ENCODE data around the gene B3GNT9. TPM values are rescaled to one million over a fixed set of nuclear protein-coding genes. Genes with fewer than 3 reads are reported as not detected.

B3GNT9 gene
- total RNA-seq, 4 donors from 2014 or later, result 1.5 to 69.1 (median 5.5) TPM

DNA sequence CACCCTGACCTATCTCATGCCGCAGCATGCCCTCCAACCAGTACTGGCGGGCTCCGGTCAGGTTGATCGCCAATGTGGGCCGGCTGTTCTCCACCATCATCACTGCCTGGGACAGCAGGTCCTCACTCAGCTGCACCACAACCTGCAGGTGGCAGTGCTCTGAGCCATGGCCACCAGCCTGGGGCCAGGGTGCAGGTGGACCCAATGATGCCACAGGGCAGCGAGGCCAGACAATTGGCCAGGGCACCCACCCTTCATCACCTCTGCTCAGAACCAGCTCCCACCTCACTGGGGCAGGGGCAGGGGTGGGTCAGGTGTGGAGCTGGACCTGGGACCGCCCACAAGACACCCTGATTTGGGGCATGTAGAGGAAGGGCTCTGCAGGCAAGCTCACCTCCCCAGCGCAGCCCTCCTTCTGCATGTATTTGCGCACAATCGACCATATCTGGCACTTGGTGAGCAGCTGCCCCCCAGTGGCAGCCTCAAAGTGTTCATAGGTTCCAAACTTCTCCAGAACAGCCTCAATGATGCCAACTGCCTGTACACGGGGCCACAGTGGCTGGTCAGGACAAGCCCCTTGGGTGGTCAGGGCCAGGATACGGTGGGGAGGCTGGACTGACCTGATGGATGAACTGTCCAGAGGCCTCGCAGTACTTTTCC, 28.8 kb upstream of the B3GNT9 start:
- Histone ChIP-seq H3K9me3 (no peaks in the 10 kb centered on the region), H3K27me3 (no peaks in the 10 kb centered on the region), H3K4me3 (no peak overlapping the region), H3K27ac (no peak overlapping the region), H3K4me1 (peaks cover 23 to 38% (median 29%) of the 10 kb centered on the region in 4 donors), H3K36me3 (no peaks in the 10 kb centered on the region)
- in situ Hi-C loops (cut with MboI; ENCODE audit: low pct_ligation_motif_present in 1 of 4, low pct_unique_long_range_greater_than_20kb in 1 of 4, low sequenced_read_pairs in 3 of 4), result no loop called here
- WGBS, 2 donors (ENCODE audit: low coverage in 1 of 2), result 89 to 97% methylated on average over 6 to 13 of the region's 13 CpGs
- no peak for TF ChIP-seq POLR2A (IDR thresholded peaks at IDR 0.05)
- intact Hi-C loops (cut with DNase I; ENCODE audit: low total_unique reads), result no loop called here
- no peak for DNase-seq

DNA sequence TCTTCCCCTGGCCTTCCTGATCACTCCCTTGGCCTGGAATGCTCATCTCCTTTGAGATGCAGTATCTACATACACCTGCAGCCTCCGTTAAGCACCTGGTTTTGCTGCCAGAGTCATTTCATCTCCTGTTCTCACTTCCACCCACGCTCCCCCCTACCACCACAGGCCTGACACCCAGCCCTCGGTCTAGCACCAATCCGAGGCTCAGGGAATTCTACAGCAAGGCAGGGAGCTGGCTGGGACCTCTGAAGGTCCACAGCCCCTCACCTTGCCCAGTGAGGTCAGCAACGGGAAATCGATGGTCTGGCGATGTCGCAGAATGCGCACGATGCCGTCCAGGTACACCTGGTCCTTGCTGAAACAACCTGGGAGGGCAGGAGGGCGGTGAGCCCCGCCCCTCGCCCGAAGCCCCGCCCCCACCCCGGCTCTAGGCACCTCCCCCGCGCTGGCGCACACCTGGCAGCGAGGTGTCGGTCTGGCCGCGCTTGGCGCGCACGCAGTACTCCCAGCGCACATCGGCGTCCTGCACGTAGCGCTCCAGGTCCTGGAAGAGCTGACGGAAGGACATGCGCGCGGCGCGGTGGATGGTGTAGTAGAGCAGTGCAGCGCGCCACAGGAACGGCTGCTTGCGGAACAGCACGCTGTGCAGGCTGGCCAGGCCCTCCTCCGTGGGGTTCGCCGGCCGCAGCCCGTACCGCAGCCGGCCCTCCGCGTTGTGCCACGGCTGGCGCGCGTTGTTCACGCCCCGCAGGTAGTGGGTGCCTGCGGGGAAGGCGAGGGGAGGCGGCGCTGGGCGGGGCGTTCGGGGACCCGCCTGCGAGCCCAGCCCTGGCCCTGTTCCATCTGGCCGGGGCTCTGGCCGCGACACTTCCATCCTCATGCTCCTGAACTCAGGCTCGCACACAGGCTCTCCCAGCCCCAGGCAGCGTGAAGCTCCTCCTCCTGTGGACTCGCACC, 27.2 kb upstream of the B3GNT9 start:
- H3K4me3 ChIP-seq, result peak overlapping the region; percentile 16 to 49 (median 40)

DNA sequence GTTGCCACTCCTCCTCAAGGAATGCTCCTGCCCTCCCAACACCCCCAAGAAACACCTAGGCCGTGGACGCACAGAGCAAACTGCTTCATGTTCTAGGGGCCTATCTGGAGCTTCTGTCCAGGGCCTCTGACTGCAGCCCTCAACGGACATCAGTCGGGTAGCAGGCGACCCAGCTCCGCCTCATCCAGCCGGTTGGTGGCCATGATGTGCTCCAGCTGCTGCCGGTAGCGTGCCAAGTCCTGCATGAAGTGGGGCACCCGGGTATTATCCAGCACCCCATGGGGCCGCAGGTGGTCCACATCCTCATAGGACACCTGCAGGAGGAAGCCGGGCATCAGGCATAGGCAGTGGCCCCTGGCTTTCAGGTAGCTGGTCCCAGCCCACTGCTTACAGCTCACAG, 25.9 kb upstream of the B3GNT9 start:
- intact Hi-C loops (cut with DNase I; ENCODE audit: low total_unique reads), result no loop called here
- 87% methylated on average over 12 of the region's 12 CpGs; no CpG with 5 or more reads in 1 of the 2 donors for WGBS, 2 donors (ENCODE audit: low coverage in 1 of 2)
- no peak for DNase-seq
- Histone ChIP-seq H3K4me1 (peaks cover 30 to 38% (median 33%) of the 10 kb centered on the region in 4 donors), H3K27me3 (no peaks in the 10 kb centered on the region), H3K9me3 (no peaks in the 10 kb centered on the region), H3K36me3 (no peaks in the 10 kb centered on the region), H3K4me3 (no peak overlapping the region), H3K27ac (no peak overlapping the region)
- TF ChIP-seq, protein P1, sequence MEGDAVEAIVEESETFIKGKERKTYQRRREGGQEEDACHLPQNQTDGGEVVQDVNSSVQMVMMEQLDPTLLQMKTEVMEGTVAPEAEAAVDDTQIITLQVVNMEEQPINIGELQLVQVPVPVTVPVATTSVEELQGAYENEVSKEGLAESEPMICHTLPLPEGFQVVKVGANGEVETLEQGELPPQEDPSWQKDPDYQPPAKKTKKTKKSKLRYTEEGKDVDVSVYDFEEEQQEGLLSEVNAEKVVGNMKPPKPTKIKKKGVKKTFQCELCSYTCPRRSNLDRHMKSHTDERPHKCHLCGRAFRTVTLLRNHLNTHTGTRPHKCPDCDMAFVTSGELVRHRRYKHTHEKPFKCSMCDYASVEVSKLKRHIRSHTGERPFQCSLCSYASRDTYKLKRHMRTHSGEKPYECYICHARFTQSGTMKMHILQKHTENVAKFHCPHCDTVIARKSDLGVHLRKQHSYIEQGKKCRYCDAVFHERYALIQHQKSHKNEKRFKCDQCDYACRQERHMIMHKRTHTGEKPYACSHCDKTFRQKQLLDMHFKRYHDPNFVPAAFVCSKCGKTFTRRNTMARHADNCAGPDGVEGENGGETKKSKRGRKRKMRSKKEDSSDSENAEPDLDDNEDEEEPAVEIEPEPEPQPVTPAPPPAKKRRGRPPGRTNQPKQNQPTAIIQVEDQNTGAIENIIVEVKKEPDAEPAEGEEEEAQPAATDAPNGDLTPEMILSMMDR (IDR thresholded peaks at IDR 0.05), result no peak
- TF ChIP-seq EP300 (IDR thresholded peaks at IDR 0.05; ENCODE audit: low read depth), result no peak
- TF ChIP-seq POLR2A (IDR thresholded peaks at IDR 0.05), result no peak
- no peak for TF ChIP-seq POLR2AphosphoS5 (IDR thresholded peaks at IDR 0.05)
- in situ Hi-C loops (cut with MboI; ENCODE audit: low pct_ligation_motif_present in 1 of 4, low pct_unique_long_range_greater_than_20kb in 1 of 4, low sequenced_read_pairs in 3 of 4), result no loop called here

More for the DNA sequence above, 27.2 kb upstream of the B3GNT9 start:
- Histone ChIP-seq H3K36me3 (no peaks in the 10 kb centered on the region), H3K9me3 (no peaks in the 10 kb centered on the region), H3K4me1 (peaks cover 31 to 45% (median 35%) of the 10 kb centered on the region in 4 donors), H3K27me3 (no peaks in the 10 kb centered on the region), H3K27ac (peak overlapping the region; percentile 63 to 93 (median 82))
- peak; percentile 87 for DNase-seq
- TF ChIP-seq POLR2AphosphoS5 (IDR thresholded peaks at IDR 0.05) (peak; percentile 55 to 88 (median 83)), POLR2A (IDR thresholded peaks at IDR 0.05) (peak; percentile 67), EP300 (IDR thresholded peaks at IDR 0.05; ENCODE audit: low read depth) (no peak)
- TF ChIP-seq, protein P1 (IDR thresholded peaks at IDR 0.05), result peak in 2 of 5 experiments; percentile 12 to 46
- in situ Hi-C loops (cut with MboI; ENCODE audit: low pct_ligation_motif_present in 1 of 4, low pct_unique_long_range_greater_than_20kb in 1 of 4, low sequenced_read_pairs in 3 of 4), result no loop called here
- intact Hi-C loops (cut with DNase I; ENCODE audit: low total_unique reads), result no loop called here
- 4 to 50% methylated on average over 2 to 62 of the region's 73 CpGs for WGBS, 2 donors (ENCODE audit: low coverage in 1 of 2)

DNA sequence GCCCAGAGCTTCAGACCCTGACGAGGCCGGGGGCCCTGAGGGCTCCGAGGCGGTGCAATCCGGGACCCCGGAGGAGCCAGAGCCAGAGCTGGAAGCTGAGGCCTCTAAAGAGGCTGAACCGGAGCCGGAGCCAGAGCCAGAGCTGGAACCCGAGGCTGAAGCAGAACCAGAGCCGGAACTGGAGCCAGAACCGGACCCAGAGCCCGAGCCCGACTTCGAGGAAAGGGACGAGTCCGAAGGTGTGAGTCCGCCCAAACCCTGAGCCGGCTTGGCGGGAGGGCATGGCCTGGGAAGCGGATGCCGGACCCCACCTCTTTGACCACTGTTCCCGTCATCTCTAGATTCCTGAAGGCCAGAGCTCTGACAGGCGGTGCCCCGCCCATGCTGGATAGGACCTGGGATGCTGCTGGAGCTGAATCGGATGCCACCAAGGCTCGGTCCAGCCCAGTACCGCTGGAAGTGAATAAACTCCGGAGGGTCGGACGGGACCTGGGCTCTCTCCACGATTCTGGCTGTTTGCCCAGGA, 24.0 kb upstream of the B3GNT9 start:
- DNase-seq, result no peak
- H3K27me3 ChIP-seq, result no peaks in the 10 kb centered on the region
- WGBS, 2 donors (ENCODE audit: low coverage in 1 of 2), result 66% methylated on average over 27 of the region's 31 CpGs; no CpG with 5 or more reads in 1 of the 2 donors
- intact Hi-C loops (cut with DNase I; ENCODE audit: low total_unique reads), result loop anchor here (5.0 kb wide), 1 partner anchor 367 kb away; no protein-coding TSS in a partner anchor
- peak overlapping the region; percentile 89 to 95 (median 94) for H3K27ac ChIP-seq
- no peak for TF ChIP-seq POLR2A (IDR thresholded peaks at IDR 0.05)
- no peak for TF ChIP-seq POLR2AphosphoS5 (IDR thresholded peaks at IDR 0.05)
- TF ChIP-seq, protein P1 (IDR thresholded peaks at IDR 0.05), result no peak
- TF ChIP-seq EP300 (IDR thresholded peaks at IDR 0.05; ENCODE audit: low read depth), result no peak
- in situ Hi-C loops (cut with MboI; ENCODE audit: low pct_ligation_motif_present in 1 of 4, low pct_unique_long_range_greater_than_20kb in 1 of 4, low sequenced_read_pairs in 3 of 4), result loop anchor here in 2 of 4 donors (25.0 kb wide), 2 partner anchors 187 to 212 kb away; partner anchors contain the start of genes CES3 (in 1 of the 2) and CES4A (in 1 of the 2)
- H3K4me1 ChIP-seq, result peaks cover 33 to 55% (median 43%) of the 10 kb centered on the region in 4 donors
- H3K36me3 ChIP-seq, result no peaks in the 10 kb centered on the region
- H3K4me3 ChIP-seq, result peak overlapping the region; percentile 29 to 52 (median 40)
- H3K9me3 ChIP-seq, result no peaks in the 10 kb centered on the region

Data from transverse colon (tissue), 4 donors.